GM12801 (cell line): ENCODE data around the gene MAP4K4.

Experiments used
- TF ChIP-seq, protein P1 (sequence below): IDR thresholded peaks from one replicate; pipeline ENCODE4 v1.5.1; 2011; ENCODE audit warnings: control low read depth; ENCODE audit not compliant: insufficient read length; ENCODE audit errors: extremely low read depth

The MAP4K4 gene

DNA sequence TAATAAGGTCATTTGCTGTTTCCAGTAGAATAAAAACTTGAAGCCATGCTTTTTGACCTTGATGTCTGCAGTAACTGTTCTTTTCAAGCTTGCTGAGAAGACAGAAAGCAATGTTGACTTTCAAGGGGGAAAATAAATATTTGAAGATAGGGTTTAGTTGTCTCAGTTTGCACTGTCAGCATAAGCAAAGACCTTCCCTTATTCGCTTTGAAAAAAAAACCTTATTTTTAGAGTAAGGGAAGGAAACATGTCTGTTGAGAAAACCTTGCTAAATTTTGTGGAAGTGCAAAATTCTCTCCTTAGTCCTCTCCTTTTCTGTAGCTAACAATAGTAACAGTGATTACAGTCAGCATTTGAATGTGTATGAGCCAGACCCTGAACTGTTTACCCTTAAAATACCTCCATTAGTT is 43.1 kb downstream of the MAP4K4 start:
- TF ChIP-seq, protein P1, sequence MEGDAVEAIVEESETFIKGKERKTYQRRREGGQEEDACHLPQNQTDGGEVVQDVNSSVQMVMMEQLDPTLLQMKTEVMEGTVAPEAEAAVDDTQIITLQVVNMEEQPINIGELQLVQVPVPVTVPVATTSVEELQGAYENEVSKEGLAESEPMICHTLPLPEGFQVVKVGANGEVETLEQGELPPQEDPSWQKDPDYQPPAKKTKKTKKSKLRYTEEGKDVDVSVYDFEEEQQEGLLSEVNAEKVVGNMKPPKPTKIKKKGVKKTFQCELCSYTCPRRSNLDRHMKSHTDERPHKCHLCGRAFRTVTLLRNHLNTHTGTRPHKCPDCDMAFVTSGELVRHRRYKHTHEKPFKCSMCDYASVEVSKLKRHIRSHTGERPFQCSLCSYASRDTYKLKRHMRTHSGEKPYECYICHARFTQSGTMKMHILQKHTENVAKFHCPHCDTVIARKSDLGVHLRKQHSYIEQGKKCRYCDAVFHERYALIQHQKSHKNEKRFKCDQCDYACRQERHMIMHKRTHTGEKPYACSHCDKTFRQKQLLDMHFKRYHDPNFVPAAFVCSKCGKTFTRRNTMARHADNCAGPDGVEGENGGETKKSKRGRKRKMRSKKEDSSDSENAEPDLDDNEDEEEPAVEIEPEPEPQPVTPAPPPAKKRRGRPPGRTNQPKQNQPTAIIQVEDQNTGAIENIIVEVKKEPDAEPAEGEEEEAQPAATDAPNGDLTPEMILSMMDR, result no peak

DNA sequence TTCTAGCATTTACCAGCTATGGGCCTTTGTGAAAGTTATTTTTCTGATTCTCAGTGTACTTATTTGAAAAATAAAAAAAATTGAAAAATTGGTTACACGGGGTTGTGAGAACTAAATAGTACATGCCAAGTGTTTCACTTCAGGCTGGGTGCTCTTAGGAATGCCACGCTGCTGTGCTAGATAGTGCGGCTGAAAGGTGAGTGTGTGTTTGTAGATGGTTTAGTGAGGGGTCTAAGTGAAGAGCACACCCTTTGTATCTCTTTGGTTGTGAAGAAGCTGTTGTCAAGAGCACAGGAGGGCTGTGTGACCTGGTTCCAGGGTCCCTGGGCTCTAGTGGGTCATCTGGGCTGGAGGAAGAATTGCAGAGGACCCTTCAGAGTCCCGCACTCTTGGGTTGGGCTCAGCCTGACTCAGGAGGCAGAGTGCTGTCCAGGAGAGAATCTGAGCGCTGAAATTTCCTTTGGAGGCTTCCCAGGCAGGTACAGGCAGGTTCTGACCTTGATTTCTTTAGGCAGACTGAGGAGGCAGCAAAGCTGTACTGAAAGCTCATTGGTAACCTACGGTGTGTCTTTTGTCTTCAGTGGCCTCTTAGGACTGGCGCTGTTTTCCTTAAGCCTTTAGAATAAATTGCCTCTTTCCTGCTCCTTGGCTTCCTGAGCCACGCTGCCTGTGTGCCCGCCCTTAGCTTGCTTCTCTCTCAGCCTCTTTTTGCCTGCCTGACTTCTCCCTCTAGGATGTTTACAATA is 44.4 kb downstream of the MAP4K4 start:
- TF ChIP-seq, protein P1, result no peak

DNA sequence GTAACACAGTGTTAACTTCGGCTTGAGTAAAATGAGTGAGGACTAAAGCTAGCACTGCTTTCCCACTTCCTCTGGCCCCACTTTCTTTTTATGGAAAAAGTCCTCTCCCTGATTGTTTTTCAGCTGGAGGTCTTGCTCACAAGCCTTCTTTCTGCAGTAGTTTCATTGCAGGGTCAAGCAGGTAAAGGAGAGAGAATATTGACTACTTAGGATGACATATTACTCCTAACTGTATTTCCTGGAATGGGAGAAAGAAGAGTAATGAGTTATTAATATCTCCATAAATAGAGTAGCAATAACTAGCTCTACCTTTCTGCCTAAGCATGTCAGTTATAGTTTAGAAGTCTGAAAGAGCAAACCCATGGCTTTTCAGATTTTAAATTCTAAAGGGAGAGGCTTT is 45.0 kb downstream of the MAP4K4 start:
- TF ChIP-seq, protein P1, result no peak

DNA sequence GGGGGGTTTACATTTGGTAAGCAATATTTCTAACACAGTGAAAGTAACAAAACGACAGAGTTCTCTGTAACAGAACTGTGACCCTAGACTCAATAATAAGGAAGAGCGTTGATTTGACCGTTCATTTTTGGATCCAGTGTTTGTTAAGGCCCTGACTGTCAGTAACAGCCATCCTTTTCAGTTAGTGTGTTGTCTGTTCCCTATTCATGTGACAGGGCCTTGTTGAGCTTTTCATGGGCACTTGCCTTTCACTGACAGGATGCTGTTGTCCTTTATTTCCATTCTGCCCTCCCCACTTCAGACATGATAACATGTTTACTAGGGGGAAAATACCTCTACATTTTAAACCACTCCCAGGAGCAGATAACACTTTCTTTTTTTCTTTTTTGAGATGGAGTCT is 45.8 kb downstream of the MAP4K4 start:
- TF ChIP-seq, protein P1, result no peak

DNA sequence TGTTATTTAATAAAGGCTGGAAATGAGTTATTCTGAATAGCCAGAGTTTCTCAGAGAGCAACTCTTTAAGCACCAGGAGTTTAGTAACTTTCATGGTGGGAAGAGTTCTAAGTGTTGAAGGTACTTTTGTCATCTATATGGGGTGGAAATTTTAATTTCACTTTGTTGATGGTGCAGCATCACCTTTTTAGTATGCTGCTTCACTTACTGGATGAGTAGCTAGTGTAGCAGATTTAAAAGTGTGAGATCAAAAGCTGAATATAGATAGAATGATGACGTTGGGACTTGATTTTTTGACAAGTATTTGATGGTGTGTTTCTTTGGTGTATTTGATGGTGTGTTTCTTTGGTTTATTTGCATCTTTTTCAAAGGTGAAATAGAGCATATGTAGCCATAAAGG is 47.3 kb downstream of the MAP4K4 start:
- TF ChIP-seq, protein P1, result no peak

DNA sequence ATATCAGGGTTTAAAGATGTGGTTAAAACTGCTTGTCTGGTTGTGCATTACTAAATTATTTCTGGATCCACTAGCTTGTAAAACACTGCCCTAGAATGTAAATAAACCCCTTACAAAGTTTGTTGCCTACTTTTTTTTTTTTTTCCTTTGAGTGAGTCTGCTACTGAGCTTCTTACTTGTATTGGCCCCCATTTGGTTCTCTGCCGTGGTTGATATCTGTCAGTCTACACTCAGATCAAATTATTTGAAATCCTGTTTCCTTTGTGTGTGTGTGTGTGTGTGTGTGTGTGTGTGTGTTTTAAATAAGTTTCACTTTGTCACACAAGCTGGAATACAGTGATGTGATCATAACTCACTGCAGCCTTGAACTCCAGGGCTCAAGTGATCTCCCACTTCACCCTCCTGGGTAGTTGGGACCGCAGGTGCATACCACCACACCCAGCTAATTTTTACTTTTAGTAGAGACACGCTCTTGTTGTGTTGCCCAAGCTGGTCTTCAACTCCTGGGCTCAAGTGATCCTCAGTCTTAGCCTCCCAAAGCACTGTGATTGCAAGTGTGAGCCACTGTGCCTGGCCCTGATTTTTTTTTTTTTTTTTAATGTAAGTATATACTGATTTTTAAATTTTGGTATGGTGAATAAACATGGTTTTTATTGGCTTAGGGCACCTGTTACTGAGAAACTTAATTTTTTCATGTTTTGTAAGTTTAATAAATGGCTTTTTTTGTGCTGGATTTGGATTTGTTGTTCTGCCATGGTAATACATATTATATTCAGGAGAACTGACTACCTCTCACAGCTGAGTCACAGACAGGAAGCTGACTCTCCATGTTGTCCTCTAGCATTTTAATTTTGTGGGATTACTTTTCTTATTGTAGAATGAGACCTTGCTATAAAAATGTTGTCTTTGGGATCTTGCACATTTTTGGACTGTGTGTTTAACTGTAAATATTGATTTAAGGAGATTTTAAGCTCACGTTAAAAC is 48.5 kb downstream of the MAP4K4 start:
- TF ChIP-seq, protein P1, result no peak

DNA sequence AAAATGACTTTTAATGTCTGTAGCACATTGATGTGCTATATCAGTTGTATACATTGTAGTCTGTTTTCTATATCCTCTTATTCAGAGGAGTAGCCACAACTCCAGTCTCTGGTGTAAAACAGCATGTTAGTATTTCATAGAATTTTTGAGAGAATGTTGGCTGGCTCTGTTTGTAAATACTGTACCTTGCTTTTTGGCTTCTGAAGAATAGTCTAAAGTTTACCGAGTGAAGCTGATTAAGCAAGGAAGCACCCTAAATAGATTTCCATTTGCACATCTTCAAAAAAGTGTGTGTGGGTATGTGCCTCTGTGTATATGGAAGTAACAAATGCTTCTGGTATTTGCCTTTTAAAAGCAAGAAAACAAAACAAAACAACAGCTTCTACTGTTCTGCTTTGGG is 50.5 kb downstream of the MAP4K4 start:
- TF ChIP-seq, protein P1, result no peak
